HL-60 (cell line): Measurements from ENCODE around the gene ATP12A.

Experiments
- DNase-seq, 2 experiments: peaks; one replicate each; pipeline ENCODE4 v3.0.0-alpha.2; 2010 to 2020; ENCODE audit warnings: low read depth in 1 of 2, low spot score in 1 of 2
- H3K27ac ChIP-seq: fragments of 250-450 bp; sonication (Bioruptor Pico); replicated peaks from 2 replicates; pipeline ENCODE4 v1.5.1; 2020; ENCODE audit warnings: mild to moderate bottlenecking, moderate library complexity
- H3K27me3 ChIP-seq: fragments of 250-450 bp; sonication (Bioruptor Pico); 2 replicates; pipeline ENCODE4 v1.5.1; 2021; ENCODE audit warnings: mild to moderate bottlenecking, moderate library complexity; ENCODE audit not compliant: insufficient read depth, poor library complexity, severe bottlenecking
- H3K4me3 ChIP-seq: replicated peaks from 2 replicates; pipeline ENCODE4 v1.5.1; 2011; ENCODE audit warnings: mild to moderate bottlenecking, control low read depth, low read length; ENCODE audit not compliant: insufficient read depth
- GABPA ChIP-seq: IDR thresholded peaks from 2 replicates; pipeline ENCODE4 v1.6.1; 2012; ENCODE audit warnings: low read depth
- POLR2AphosphoS5 ChIP-seq: IDR thresholded peaks from 2 replicates; pipeline ENCODE4 v1.6.1; 2012; ENCODE audit warnings: low read depth
- SPI1 ChIP-seq: IDR thresholded peaks from 2 replicates; pipeline ENCODE4 v1.6.1; 2012; ENCODE audit warnings: low read depth, mild to moderate bottlenecking, borderline replicate concordance
- TF ChIP-seq, protein P1 (sequence below): IDR thresholded peaks from 2 replicates; pipeline ENCODE4 v1.6.1; 2012; ENCODE audit warnings: low read depth; ENCODE audit not compliant: insufficient replicate concordance
- TF ChIP-seq, protein P2 (sequence below): IDR thresholded peaks from one replicate; pipeline ENCODE4 v1.5.1; 2011; ENCODE audit warnings: low read length, control low read depth, inconsistent platforms; ENCODE audit not compliant: insufficient read depth

Gene ATP12A

DNA sequence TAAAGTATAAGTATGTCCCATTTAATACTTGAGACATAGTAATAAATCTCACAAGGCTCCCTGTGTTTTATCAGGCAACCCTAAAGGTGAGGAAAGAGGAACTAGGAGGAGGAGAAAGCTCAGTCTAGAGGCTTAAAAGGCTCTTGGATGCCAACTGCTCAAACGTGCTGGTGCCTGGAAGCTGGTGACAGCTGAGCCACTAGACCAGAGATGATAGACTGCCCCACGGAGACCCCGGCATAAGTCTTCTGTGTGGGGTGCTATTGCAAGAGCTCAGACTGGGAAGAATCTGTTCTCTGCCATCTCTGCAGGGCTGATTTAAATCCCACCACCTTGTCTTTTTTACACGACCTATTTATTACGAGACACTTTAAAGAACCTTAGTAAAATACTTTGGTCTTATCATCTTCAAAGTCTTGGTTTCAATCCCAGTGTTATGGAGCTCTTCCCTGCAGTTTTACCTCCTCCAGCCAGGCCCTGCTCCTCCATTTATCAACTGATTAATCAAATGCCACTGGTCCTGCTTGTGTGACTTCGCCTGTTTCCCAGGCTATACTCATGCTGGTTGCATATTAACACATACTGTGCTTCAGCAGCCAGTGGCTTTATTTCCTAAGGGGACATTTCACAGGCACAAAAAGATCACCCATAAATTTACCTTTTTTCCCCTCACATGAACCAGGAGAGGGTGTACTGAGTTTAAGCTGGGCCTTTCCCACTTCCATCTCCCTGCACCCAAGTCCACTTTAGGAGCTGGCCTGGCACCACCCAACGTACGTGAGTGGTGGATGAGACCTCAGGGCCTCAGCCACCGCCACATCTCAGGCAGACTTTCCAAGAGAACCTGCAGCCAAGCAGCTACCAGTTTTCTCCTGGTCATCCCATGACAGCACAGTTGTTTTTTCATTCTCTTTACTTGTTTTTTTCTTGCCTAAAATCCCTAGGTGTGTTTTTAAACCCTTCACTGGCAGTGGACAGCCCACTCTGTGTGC lies 7.8 kb upstream of the ATP12A start:
- TF ChIP-seq GABPA (no peak), POLR2AphosphoS5 (no peak), SPI1 (no peak)
- TF ChIP-seq, protein P1, sequence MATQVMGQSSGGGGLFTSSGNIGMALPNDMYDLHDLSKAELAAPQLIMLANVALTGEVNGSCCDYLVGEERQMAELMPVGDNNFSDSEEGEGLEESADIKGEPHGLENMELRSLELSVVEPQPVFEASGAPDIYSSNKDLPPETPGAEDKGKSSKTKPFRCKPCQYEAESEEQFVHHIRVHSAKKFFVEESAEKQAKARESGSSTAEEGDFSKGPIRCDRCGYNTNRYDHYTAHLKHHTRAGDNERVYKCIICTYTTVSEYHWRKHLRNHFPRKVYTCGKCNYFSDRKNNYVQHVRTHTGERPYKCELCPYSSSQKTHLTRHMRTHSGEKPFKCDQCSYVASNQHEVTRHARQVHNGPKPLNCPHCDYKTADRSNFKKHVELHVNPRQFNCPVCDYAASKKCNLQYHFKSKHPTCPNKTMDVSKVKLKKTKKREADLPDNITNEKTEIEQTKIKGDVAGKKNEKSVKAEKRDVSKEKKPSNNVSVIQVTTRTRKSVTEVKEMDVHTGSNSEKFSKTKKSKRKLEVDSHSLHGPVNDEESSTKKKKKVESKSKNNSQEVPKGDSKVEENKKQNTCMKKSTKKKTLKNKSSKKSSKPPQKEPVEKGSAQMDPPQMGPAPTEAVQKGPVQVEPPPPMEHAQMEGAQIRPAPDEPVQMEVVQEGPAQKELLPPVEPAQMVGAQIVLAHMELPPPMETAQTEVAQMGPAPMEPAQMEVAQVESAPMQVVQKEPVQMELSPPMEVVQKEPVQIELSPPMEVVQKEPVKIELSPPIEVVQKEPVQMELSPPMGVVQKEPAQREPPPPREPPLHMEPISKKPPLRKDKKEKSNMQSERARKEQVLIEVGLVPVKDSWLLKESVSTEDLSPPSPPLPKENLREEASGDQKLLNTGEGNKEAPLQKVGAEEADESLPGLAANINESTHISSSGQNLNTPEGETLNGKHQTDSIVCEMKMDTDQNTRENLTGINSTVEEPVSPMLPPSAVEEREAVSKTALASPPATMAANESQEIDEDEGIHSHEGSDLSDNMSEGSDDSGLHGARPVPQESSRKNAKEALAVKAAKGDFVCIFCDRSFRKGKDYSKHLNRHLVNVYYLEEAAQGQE = no peak
- TF ChIP-seq, protein P2, sequence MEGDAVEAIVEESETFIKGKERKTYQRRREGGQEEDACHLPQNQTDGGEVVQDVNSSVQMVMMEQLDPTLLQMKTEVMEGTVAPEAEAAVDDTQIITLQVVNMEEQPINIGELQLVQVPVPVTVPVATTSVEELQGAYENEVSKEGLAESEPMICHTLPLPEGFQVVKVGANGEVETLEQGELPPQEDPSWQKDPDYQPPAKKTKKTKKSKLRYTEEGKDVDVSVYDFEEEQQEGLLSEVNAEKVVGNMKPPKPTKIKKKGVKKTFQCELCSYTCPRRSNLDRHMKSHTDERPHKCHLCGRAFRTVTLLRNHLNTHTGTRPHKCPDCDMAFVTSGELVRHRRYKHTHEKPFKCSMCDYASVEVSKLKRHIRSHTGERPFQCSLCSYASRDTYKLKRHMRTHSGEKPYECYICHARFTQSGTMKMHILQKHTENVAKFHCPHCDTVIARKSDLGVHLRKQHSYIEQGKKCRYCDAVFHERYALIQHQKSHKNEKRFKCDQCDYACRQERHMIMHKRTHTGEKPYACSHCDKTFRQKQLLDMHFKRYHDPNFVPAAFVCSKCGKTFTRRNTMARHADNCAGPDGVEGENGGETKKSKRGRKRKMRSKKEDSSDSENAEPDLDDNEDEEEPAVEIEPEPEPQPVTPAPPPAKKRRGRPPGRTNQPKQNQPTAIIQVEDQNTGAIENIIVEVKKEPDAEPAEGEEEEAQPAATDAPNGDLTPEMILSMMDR = no peak
- Histone ChIP-seq H3K27ac (no peak overlapping the region), H3K27me3 (peaks cover 8% of the 10 kb centered on the region), H3K4me3 (no peak overlapping the region)
- DNase-seq = no peak

DNA sequence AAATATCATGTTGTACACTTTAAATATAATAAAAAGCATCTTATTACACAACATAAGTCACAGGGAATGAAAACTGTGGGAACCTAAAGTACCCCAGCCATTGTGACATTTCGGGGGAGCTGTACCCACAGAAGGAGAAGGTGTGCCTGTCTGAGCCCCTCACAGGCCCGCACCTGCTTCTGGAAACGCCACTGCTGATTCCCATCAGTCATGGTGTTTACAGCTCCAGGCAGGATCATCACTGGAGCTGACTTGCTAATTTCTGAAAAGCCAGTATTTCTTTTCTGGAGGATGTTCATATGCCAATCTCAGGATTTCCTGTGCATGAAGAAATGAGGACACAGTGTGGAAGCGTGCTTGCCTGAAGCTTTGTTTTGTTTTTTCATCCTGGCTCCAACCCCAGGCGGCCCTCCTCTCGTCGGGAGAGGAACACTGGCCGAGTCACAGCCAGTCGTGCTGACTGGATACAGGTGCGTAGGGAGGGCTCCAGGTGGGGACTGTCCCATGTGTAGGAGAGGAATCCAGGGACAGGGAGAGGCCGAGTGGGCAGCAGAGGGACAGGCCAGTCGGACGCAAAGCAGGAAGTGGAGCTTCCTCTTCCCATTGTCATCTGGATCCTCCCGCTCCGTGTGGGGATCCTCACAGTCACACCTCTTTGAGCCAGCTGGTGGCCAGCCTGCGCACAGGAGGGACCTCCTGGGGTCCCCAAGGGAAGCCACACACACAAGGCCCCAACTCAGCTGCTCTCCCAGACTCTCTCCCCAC lies 4.2 kb upstream of the ATP12A start:
- TF ChIP-seq SPI1 (no peak), POLR2AphosphoS5 (no peak), GABPA (no peak)
- TF ChIP-seq, protein P2 = no peak
- TF ChIP-seq, protein P1 = no peak
- Histone ChIP-seq H3K4me3 (no peak overlapping the region), H3K27ac (no peak overlapping the region), H3K27me3 (peaks cover 30% of the 10 kb centered on the region)
- DNase-seq = no peak

DNA sequence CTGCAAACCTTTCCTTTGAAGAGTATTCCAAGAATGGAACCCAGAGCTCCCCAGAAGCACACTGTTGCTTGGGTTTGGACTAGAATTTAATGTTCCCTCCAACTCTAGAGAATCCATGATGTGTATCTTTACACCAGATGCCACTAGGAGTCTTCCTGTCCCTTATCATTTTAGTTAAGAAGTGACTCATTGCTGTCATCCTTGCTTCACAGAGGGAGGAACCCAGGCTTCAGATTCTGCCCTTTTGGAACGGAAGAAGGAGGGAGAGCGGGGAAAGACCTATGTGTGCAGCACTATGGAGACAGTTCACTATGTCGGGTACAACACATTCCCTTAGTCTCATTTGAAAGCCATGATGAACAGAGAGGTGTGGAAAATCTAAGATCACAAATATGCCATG lies 2.1 kb upstream of the ATP12A start:
- peaks cover 36% of the 10 kb centered on the region for H3K27me3 ChIP-seq
- no peak overlapping the region for H3K4me3 ChIP-seq
- TF ChIP-seq, protein P2 = no peak
- TF ChIP-seq GABPA = no peak
- TF ChIP-seq SPI1 = no peak
- TF ChIP-seq POLR2AphosphoS5 = no peak
- TF ChIP-seq, protein P1 = no peak
- no peak overlapping the region for H3K27ac ChIP-seq
- DNase-seq = no peak
